GM18508 (cell line): Measurements from ENCODE around the gene CERS6.
"Not testable (repeated sequence)": the region's sequence is repeated elsewhere in the genome, so short reads cannot be mapped to it uniquely, and the experiment has no call there.

Source experiments
- ATAC-seq: cut with Tn5 transposase; IDR thresholded peaks from one replicate; pipeline ENCODE4 v1.9.1; 2021; ENCODE audit warnings: moderate number of reproducible peaks; ENCODE audit not compliant: insufficient read depth, unreplicated experiment

The CERS6 gene

DNA sequence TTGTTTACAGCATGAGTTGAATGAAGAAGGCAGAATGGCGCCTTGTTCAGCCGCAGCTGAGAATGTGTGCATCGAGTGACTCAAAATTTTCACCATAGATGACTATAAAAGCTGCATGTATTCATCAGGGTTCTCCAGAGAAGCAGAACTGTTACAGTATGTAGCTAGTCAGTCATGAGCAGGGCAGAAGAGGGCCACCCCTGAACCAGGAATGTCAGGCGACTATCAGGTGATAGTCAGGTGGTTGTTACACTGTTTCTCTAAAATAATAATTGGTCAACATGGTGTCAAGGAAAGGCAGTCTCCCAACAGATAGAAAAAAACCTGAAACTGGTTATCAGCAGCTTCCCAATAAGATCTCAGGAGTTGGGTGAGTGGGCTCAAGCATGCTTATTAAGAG lies 326.2 kb downstream of the CERS6 start:
- ATAC-seq: no peak

DNA sequence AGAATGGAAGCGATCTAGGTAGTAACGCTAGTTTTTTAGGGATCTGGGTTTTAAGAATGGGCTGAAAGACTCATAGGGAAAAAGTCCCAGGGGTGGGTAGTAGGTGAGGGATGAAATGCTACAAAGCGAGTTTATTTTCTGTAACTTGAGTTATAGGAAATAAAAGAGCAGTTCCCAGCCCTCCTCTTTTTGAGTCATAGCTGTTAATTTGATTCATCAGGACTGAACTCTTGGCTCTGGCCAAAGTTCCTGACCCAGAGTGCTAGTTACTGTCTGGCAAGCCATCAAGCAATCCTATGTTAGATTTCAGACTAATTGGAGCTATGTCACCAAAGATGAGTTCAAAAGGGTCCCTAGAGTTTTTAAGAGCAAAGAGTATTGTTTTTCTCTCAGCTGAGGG lies 328.9 kb downstream of the CERS6 start:
- ATAC-seq: no peak

DNA sequence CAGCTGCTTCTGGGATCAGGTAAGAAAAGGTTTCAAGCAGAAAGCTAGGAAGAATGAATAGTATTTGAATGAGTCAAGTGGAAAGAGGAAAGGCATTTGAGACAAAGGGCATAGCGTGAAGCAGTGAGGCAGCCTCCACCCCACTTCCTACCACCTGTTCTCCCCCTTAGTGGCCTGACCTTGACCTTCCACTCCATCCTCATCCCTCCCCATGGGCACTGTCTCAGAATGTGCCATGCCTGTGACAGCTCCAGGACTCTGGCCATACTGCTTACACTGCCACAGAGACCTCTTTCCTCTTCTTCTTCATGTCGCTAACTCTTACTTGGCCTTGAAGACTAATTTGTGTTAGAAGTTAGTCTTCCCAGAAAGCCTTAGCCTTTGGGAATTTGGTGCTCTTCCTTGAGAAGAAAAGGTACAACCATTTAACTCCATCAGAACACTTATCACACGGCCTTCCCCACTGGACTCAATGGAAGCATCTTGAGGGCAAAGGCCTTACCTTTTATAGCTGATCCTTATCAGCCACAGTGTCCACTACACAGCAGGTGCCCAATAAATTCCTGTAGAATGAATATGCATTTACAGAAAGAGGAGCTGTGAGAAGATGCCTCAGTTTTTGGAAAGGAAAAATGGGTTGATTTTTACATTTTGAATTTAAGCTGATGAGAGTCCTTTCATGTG lies 331.2 kb downstream of the CERS6 start:
- ATAC-seq: no peak

DNA sequence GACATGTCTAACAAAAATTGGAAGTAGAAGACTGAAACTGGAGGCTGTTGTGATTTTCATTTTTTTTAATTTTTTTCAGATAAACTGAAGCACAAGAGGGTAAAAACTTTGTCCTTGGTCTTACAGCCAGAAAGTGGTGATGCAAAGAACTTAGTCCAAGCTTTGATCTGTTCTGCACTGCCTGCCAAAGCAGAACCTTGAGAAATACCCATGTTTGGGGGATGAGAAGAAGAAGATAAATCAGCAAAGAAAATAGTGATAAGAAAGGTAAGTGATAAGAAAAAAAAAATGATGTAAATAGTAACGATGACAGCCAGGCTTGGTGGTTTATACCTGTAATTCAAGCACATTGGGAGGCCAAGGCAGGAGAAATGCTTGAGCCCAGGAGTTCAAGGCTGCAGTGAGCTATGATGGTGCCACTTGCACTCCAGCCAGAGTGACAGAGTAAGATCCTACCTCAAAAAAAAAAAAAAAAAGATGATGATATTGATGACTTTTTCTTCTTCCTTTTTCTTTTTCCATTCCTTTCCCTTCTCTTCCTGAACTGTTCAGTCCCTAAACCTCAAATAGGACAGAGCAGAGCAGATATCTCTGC lies 331.8 kb downstream of the CERS6 start:
- no peak for ATAC-seq

DNA sequence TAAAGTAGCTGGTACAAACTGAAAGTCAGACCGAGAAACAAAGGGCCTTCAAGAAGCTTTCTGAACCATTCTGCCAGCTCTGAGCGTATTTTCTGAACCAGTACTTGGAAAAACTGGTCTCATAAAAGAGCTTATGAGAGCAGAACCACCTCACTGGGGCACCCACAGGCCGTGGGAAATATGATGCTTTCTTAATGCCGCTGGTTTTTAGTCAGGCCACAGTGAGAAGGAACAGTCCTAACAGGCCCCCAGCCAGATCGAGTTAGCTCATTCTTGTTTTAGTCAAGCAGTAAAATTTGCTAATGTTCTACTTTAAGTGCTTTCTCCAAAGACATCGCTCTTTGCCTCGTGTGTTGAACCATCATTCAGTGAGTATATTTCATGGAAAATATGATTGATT lies 333.7 kb downstream of the CERS6 start:
- ATAC-seq: no peak

DNA sequence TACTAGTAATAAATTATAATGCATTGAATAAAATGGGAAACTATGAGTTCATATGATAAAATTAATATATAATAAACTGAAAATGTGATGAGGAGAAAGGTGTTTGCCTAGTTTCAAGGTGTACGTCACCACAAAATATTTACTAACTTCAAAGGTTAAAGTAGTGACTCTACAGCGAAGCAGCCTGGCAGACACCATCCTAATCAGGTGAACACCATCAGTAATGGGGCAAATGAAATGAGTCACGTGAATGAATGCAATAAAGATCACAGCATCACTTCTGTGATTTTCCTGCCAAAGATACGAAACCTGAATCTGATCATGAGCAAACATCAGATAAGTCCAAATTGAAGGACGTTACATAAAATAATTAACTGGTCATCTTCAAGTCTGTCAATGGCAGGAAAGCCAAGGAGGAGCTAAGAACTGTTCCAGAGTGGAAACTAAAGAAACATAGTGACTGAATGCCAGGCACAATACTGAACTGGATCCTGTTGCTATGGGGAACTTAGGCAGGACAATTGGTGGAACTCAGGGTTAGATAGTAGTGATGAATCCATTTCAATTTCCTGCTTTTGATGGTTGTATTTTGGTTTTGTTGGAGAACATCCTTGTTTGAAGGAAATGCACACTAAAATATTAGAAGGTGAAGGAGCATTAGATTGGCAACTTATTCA lies 334.3 kb downstream of the CERS6 start:
- ATAC-seq: no peak

DNA sequence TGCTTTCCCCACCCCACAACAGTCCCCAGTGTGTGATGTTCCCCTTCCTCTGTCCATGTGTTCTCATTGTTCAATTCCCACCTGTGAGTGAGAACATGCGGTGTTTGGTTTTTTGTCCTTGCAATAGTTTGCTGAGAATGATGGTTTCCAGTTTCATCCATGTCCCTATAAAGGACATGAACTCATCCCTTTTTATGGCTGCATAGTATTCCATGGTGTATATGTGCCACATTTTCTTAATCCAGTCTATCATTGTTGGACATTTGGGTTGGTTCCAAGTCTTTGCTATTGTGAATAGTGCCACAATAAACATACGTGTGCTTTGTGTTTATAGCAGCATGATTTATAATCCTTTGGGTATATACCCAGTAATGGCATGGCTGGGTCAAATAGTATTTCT lies 335.1 kb downstream of the CERS6 start:
- ATAC-seq: not testable (repeated sequence)

DNA sequence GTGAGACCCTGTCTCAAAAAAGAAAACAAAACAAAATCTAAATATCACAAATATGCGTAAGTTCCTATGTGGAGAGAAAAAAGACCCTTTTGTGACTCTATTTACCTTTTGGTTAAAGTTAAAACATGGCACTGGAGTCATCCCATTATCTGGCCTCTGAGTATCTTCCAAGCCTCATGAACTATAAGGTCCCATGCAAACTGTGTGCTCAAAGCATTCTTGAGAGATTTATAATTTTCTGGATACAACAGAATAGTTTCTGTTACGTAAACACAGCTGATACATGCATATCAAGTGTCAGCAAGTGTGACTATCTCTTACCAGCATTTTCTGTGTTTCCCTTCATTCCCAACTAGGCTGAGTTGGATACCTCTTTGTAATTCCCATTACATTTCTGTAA lies 337.5 kb downstream of the CERS6 start:
- no peak for ATAC-seq

DNA sequence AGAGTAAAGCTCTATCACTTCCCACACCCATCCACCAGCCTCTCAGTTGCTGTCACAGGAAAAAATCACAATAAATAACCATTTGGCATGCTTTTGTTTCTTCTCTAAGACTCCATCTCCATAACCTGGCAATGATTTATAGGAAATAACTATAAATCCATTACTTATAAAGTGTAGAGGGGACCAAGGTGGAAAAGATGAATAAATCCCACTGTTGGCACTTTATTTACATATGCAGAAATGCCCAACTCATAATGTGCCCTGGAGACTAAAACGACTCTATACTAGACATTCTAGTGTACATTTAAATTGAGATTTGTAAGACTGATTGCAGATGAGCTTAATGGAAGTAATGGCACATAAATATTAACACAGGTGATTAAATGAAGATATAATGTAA lies 338.9 kb downstream of the CERS6 start:
- ATAC-seq: no peak

DNA sequence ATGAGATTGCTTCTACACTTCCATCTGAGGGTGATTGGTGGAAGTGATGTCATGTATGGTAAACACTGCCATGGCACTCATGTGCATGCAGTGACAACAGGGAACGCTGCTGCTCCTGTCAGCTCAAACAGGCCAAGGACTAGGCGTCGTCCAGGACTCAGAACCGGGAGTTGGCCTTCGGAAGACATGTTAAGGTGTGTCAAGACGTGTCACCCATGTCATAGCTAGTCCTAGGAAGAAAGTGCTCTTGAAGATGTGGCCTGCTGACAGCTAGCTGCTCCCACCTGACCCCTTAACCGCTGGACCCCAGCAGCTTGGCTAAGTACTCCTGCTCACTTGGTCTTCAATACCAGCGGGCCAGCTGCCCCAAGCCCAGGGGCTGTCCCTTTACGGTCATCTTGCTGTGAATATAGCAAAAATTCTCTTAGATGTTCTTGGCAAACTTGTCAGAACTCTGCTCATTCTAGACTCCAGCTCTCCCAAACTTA lies 340.1 kb downstream of the CERS6 start:
- ATAC-seq: no peak

DNA sequence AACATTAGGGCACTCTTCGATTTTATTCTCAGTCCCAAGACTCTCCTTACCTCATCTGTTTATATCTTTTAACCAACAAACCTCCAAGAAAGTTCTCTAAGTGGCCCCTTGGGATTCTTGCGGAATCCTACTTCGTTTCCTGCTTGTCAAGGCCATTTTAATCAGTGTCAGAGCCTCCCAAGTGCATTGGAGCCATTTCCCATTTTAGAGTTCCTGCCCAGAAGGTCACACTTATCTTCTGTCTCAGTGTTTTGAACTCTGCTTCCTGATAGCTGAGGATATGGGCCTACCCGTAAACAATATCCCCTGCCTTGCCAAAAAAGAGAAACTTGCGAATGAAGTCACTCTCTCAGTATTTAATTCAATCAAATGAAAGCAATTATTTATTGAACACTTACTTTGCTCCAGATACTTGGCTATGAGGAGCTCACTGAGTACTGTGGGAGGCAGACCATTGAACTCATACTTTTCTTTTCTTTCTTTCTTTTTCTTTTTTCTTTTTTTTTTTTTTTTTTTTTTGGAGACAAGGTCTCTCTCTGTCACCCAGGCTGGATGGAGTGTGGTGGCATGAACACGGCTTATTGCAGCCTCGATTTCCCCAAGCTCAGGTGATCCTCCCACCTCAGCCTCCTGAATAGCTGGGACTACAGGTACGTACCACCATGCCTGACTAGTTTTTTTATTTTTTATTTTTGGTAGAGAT lies 340.7 kb downstream of the CERS6 start:
- no peak for ATAC-seq

DNA sequence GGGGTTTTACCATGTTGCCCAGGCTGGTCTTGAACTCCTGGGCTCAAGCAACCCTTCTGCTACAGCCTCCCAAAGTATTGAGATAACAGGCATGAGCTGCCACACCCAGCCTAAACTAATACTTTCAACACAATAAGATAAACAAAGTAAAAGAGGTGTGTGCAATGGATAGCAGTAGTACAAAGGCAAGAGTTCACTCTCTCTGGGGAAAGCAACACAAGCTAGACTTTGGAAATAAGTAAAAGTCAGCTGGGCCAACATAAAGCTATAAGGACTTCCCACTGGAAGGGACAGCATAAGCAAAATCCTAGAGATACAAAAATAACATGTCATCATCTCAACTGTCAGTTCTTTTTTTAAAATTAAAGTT lies 341.2 kb downstream of the CERS6 start:
- ATAC-seq: no peak

DNA sequence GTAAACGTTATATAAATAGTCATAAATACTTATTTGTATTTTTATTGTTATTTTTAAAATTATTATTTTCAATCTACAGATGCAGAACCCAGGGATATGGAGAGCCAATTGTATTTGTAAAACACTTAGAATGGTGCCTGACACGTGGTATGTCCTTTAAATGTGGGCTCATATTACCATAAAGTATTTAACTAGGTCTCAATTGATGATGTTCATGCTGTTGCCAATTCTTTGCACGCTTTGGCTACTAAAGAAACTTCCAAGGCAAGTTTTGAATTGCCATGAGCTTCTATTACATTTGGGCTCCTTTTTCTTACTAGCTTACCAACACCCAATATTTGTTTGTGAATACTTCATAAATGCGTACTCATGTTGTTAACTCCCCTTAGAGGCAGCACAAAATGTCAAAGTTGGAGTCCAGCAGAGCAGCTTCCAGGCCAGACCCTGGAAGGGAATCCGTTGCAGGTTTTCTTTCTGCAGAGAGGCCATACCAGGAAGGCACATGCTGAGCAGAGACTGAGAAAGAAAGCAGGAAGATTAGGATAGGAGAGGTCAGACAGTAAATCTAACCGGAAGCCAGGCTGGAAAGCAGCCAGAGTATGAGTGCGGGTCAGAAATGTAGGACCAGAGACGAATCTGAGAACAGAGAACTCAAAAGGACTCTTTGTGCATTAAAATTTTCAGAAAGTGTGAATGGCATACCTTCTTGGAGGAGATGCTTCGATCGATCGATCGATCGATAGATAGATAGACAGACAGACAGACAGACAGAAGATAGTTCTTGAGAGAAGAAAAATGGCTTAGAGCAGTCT lies 342.2 kb downstream of the CERS6 start:
- ATAC-seq: no peak

DNA sequence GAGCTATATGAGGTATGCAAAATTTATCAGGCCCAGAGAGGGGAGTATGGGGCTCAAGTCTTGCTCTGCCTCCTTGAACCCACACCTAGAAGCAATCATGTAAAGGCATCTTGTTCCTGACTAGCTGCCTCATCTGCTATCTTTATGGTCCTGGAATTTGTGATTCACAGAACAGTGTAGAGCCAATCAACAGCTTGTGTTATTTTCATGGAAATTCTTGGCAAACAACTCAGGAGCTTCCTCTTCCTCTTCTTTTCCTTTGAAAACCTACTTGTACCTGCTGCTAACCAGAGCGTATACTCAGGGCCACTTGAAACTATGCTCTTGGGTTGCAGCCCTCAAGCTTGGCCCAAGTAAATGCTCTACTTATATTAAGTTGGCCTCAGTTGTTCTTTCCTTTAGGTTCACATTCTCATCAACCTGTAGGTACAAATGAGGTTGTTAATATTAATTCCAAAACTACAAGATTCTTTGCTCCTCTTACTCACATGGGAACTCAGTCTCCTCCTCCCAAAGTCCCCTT lies 342.9 kb downstream of the CERS6 start:
- no peak for ATAC-seq

DNA sequence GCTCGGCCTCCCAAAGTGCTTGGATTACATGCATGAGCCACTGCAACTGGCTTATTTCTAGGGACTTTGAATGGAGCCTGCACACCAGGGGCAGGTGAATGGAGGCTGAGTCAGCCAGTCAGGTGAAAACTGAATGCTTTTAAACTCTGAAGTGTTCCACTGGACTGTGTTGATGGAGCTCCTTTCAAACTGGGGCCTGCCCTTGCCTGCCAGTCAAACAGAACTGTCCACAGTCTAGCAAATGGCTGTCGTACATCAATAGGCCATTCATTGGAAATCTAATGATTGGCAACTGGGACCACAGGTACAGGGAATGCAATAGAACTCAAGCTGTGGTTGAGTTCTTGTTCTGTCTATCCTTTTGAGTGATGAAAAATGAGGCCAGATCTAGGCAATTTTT lies 345.4 kb downstream of the CERS6 start:
- no peak for ATAC-seq

DNA sequence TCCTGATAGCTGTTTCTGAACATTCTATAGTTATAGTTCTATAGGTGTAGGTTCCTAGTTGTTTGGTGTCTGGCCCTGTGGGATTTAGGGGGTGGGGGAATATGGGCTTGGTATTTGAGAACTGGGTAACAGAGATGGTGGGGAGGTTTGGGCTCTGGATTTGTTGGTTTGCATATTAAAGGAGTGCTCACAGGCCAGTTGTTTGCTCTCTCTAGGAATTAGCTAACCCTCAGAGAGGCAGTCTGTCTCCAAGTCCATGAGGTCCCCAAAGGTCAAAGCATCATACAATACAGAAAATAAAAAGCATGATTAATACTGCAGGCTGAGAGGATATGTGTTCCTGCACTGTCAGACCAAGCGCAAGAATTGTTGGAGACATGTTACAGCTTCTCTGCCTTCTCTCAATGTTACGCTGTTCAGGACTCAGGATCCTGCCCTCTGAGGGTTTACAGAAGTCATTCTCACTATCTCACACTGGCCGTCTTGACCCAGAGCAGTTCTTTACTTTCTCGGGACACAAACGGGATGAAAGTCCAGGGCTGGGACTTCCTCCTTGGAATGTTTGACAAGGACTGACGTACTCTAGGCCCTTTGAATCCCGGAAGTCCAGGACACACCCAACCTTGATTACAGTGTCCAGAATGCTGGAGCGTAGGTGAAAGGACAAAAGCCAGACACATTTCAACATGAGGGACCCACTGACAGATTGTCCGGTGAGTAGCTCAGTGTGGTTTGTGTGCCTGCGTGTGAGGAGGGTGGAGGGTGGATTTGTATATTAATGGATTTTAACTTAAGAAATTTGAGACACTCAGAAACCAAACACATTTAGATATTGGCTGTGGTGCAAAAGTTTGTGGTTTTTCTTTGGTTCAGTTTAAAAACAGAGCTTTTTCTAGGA lies 346.1 kb downstream of the CERS6 start, which contains the start of gene NOSTRIN:
TSS of gene NOSTRIN (plus strand) at position 677 of the 898 bp plus-strand sequence. CDS start at position 687, 10 bp downstream.
- no peak for ATAC-seq

DNA sequence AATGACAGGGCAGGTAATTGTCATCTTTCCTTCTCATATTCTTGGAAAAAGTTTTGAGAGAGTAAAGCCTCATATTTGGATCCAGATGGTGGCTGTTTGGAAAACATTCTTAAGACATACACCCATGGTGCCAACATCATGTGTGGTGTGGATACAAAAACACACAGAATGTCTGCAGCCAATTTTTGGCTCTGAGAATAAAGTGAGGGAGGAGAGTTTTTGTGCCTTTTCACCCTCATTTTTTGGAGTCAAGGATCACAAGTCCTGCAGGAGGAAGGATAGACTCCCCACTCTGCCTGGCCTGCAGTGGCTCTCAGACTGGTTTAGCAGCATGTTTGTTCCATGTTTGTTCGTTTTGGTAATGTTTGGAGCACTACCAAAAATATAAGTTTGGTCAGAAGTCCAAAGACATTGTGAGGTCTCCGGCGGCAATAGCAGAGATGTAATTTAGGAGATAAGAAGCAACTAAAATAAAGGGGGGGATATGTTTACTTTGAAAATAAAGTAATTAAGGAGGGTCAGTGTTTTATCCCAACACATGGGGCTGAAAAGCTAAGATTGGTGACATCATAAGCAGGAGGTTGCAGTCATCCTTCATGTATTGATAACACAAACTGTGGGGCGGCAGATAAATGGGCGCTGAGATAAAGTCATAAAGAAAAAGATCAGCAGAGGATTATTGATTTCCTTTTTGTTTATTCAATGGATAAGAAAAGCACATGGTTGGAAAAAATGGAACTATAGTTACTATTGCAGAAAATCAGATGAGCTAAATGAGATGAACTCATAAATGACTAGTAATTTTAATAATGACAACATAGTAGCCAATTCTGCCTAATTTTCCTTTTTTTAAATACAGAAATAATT lies 347.0 kb downstream of the CERS6 start:
- no peak for ATAC-seq

DNA sequence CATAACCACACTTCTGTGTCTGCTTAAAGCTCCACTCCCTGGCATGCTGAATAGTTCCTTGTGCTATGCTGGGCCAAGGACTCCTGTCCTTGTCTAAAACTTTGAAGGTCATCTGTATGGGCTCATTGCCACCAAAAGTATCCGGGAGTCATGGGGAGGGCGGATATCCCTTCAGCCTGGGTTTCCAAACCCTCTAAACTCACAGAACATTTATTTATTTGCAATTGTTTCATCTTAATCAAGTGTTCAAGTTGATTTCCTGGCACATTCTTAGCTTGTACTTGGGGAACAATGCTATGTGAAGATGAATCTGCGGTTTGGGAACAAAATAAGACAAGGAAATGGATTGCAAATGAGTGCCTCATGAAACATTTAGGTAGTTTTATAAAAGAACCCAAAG lies 348.1 kb downstream of the CERS6 start:
- ATAC-seq: no peak
